Measurements from ENCODE around the gene MICAL2. TPM values are rescaled to one million over a fixed set of nuclear protein-coding genes. Genes with fewer than 3 reads are reported as not detected.

The MICAL2 gene
- total RNA-seq, 1 experiment from 2014 or later = 37.4 TPM

DNA sequence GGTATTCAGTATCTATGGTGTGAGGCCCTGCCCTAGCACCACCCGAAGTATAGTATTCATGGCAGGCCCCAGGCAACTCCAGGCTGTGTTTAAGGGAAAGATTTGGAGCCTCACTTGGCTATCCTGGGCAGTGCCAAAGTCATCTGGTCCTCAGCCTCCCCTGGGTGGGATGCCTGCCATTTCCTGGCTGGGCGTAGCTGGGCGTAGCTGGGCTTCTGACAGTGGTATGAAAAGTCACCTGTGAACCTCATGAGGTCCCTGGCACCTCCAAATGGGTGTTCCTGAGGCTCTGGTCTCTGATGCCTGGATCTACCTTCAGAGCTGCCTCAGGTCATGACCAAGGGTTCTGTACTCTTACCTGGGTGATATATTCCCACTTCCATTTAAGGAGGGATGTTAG lies 154.0 kb downstream of the MICAL2 start:
- BruUV-seq (replicated peaks) = no TSS peak
- Histone ChIP-seq H3K27me3 (ENCODE audit: insufficient read depth, low read length) (no peaks in the 10 kb centered on the region), H3K9me3 (ENCODE audit: control insufficient read depth in 1 of 2, insufficient read depth in 1 of 2, low read depth in 1 of 2, low read length in 2 of 2) (no peaks in the 10 kb centered on the region), H3K4me2 (ENCODE audit: low read length) (no peak overlapping the region), H3K36me3 (ENCODE audit: control insufficient read depth in 1 of 2, insufficient read depth in 2 of 2, low read length in 2 of 2) (no peaks in the 10 kb centered on the region), H3K4me1 (ENCODE audit: control insufficient read depth in 1 of 2, insufficient read depth in 2 of 2, low read length in 2 of 2) (peaks cover 5% of the 10 kb centered on the region in 2 experiments), H3K27ac (ENCODE audit: low read depth, low read length) (no peak overlapping the region), H3K4me3 (replicated peaks in 1 of 2; ENCODE audit: low read depth in 1 of 2, low read length in 2 of 2) (no peak overlapping the region), H4K20me1 (ENCODE audit: insufficient read depth) (no peaks in the 10 kb centered on the region), H2AFZ (ENCODE audit: low read depth, low read length, poor library complexity, severe bottlenecking) (no peak overlapping the region), H3K79me2 (ENCODE audit: insufficient read depth, low read length) (no peaks in the 10 kb centered on the region), H3K9ac (ENCODE audit: low read length) (no peak overlapping the region), H3K9me2 (ENCODE audit: insufficient read depth) (no peaks in the 10 kb centered on the region)
- CTCF ChIA-PET = no interaction called here
- intact Hi-C loops (cut with micrococcal nuclease) = no loop called here
- DNase-seq (ENCODE audit: low read depth, low spot score) (no peak), ATAC-seq (no peak)
- no peak for TF ChIP-seq ZNF274 (IDR thresholded peaks at IDR 0.05; ENCODE audit: low read depth, low read length)
- no peak for TF ChIP-seq POLR2A (IDR thresholded peaks at IDR 0.05; ENCODE audit: borderline replicate concordance, extremely low read depth, insufficient read depth, insufficient read length)
- TF ChIP-seq SP1 (IDR thresholded peaks at IDR 0.05; ENCODE audit: low read depth) = no peak
- no peak for TF ChIP-seq SIN3A (IDR thresholded peaks at IDR 0.05; ENCODE audit: low read depth)
- TF ChIP-seq POLR2AphosphoS5 (IDR thresholded peaks at IDR 0.05; ENCODE audit: low read depth, low read length) = no peak
- TF ChIP-seq, protein P1, sequence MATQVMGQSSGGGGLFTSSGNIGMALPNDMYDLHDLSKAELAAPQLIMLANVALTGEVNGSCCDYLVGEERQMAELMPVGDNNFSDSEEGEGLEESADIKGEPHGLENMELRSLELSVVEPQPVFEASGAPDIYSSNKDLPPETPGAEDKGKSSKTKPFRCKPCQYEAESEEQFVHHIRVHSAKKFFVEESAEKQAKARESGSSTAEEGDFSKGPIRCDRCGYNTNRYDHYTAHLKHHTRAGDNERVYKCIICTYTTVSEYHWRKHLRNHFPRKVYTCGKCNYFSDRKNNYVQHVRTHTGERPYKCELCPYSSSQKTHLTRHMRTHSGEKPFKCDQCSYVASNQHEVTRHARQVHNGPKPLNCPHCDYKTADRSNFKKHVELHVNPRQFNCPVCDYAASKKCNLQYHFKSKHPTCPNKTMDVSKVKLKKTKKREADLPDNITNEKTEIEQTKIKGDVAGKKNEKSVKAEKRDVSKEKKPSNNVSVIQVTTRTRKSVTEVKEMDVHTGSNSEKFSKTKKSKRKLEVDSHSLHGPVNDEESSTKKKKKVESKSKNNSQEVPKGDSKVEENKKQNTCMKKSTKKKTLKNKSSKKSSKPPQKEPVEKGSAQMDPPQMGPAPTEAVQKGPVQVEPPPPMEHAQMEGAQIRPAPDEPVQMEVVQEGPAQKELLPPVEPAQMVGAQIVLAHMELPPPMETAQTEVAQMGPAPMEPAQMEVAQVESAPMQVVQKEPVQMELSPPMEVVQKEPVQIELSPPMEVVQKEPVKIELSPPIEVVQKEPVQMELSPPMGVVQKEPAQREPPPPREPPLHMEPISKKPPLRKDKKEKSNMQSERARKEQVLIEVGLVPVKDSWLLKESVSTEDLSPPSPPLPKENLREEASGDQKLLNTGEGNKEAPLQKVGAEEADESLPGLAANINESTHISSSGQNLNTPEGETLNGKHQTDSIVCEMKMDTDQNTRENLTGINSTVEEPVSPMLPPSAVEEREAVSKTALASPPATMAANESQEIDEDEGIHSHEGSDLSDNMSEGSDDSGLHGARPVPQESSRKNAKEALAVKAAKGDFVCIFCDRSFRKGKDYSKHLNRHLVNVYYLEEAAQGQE (IDR thresholded peaks at IDR 0.05; ENCODE audit: low read depth) = no peak
- TF ChIP-seq, protein P2, sequence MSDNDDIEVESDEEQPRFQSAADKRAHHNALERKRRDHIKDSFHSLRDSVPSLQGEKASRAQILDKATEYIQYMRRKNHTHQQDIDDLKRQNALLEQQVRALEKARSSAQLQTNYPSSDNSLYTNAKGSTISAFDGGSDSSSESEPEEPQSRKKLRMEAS (IDR thresholded peaks at IDR 0.05) = no peak
- no peak for TF ChIP-seq JUND (IDR thresholded peaks at IDR 0.05)
- TF ChIP-seq ZFX (IDR thresholded peaks at IDR 0.05) = no peak
- TF ChIP-seq EZH2 (IDR thresholded peaks at IDR 0.05) = no peak
- TF ChIP-seq, protein P3, sequence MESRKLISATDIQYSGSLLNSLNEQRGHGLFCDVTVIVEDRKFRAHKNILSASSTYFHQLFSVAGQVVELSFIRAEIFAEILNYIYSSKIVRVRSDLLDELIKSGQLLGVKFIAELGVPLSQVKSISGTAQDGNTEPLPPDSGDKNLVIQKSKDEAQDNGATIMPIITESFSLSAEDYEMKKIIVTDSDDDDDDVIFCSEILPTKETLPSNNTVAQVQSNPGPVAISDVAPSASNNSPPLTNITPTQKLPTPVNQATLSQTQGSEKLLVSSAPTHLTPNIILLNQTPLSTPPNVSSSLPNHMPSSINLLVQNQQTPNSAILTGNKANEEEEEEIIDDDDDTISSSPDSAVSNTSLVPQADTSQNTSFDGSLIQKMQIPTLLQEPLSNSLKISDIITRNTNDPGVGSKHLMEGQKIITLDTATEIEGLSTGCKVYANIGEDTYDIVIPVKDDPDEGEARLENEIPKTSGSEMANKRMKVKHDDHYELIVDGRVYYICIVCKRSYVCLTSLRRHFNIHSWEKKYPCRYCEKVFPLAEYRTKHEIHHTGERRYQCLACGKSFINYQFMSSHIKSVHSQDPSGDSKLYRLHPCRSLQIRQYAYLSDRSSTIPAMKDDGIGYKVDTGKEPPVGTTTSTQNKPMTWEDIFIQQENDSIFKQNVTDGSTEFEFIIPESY (IDR thresholded peaks at IDR 0.05; ENCODE audit: extremely low read depth, insufficient replicate concordance, low read length) = no peak
- TF ChIP-seq CEBPB (IDR thresholded peaks at IDR 0.05; ENCODE audit: low read depth) = no peak
- TF ChIP-seq CBX3 (IDR thresholded peaks at IDR 0.05; ENCODE audit: low read depth) = no peak
- no peak for TF ChIP-seq EZH2phosphoT487 (IDR thresholded peaks at IDR 0.05; ENCODE audit: borderline replicate concordance)
- RAD21 ChIA-PET (ENCODE audit: low non-redundant PET in 1 of 2, low total read pairs in 2 of 2, uncharacterized antibody in 2 of 2, unreplicated experiment in 2 of 2) = no interaction called here
- POLR2A ChIA-PET = no interaction called here

Data from HCT116 (cell line).